AG04449 (cell line): Measurements from ENCODE around the gene ATXN2L.

Experiments used
- CTCF ChIA-PET: fragments of 350-600 bp; formaldehyde crosslinking; extraction: SDS; loops from one replicate; lab custom pipeline; 2021; ENCODE audit warnings: antibody characterized with exemption; lab: Yijun Ruan, JAX
- POLR2A ChIA-PET: fragments of 400-600, 350-600 bp; formaldehyde crosslinking; extraction: SDS; loops from one replicate; lab custom pipeline; 2020; ENCODE audit warnings: antibody characterized with exemption, inconsistent platforms; lab: Yijun Ruan, JAX
- DNase-seq: peaks from one replicate; pipeline ENCODE4 v3.0.0-alpha.2; 2010; ENCODE audit warnings: low read depth, low spot score
- H3K4me3 ChIP-seq: 2 replicates; pipeline ENCODE4 v1.5.1; 2011; ENCODE audit warnings: low read depth, mild to moderate bottlenecking, control low read depth, low read length
- TF ChIP-seq, protein P1 (sequence below): IDR thresholded peaks from one replicate; pipeline ENCODE4 v1.5.1; 2011; ENCODE audit warnings: mild to moderate bottlenecking, moderate library complexity, low read length, control low read depth, inconsistent platforms; ENCODE audit not compliant: insufficient read depth; ENCODE audit errors: missing control alignments

Gene ATXN2L

DNA sequence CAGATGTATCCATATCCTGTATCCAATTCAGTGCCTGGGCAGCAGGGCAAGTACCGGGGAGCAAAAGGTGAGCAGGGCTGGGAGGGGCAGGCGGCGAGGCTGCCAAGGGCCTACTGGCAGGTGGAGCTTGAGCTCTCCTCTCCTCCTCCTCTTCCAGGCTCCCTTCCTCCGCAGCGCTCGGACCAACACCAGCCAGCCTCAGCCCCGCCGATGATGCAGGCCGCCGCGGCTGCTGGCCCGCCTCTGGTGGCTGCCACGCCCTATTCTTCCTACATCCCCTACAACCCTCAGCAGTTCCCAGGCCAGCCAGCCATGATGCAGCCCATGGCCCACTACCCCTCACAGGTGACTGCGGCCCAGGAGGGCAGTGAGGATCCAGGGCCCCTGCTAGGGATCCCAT lies 11.6 kb downstream of the ATXN2L start:
- POLR2A ChIA-PET: interaction anchor here (0.9 to 1.3 kb wide), 2 partner anchors 9 to 12 kb away, joined by 3 to 4 read pairs; partner anchors contain the start of gene TUFM
- no peak overlapping the region for H3K4me3 ChIP-seq
- CTCF ChIA-PET: no interaction called here
- no peak for DNase-seq
- TF ChIP-seq, protein P1, sequence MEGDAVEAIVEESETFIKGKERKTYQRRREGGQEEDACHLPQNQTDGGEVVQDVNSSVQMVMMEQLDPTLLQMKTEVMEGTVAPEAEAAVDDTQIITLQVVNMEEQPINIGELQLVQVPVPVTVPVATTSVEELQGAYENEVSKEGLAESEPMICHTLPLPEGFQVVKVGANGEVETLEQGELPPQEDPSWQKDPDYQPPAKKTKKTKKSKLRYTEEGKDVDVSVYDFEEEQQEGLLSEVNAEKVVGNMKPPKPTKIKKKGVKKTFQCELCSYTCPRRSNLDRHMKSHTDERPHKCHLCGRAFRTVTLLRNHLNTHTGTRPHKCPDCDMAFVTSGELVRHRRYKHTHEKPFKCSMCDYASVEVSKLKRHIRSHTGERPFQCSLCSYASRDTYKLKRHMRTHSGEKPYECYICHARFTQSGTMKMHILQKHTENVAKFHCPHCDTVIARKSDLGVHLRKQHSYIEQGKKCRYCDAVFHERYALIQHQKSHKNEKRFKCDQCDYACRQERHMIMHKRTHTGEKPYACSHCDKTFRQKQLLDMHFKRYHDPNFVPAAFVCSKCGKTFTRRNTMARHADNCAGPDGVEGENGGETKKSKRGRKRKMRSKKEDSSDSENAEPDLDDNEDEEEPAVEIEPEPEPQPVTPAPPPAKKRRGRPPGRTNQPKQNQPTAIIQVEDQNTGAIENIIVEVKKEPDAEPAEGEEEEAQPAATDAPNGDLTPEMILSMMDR: no peak

DNA sequence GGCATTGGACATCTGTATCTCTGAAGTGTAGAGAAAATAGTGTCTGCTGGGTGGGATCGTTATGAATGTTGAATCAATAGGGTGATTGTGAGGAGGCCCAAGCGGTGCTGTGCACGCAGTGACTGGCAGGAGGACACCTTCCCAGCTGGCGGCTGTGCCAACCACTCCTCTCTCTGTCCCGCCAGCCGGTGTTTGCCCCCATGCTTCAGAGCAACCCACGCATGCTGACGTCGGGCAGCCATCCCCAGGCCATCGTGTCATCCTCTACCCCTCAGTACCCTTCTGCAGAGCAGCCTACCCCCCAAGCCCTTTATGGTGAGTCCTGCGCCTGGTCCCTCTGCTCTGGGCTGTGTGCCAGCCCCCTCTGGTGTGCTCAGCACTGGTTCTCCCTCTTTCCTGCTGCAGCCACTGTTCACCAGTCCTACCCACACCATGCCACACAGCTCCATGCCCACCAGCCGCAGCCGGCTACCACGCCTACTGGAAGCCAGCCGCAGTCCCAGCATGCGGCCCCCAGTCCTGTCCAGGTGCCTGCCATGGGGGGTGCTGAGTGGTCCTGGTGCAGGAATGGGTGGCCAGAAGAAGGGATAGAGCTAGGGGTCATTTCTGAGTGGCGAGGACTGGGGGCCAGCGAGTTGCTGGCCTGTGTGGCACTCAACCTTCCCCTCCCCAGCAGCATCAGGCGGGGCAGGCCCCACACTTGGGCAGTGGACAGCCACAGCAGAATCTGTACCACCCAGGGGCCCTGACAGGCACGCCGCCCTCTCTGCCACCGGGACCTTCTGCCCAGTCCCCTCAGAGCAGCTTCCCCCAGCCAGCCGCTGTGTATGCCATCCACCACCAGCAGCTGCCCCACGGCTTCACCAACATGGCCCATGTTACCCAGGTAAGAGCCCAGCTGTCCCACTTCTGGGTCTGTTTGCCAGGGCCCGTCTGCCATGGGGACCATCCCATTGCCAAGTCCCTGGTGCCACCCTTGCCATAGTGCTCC lies 12.4 kb downstream of the ATXN2L start:
- ChIA-PET CTCF (interaction anchor here (1.0 kb wide), 1 partner anchor 8 kb away, joined by 3 read pairs; no protein-coding TSS in a partner anchor), POLR2A (interaction anchor here (0.9 to 2.2 kb wide), 3 partner anchors 8 to 12 kb away, joined by 3 to 10 read pairs (median 4); partner anchors contain the start of gene TUFM)
- TF ChIP-seq, protein P1: no peak
- no peak overlapping the region for H3K4me3 ChIP-seq
- no peak for DNase-seq

DNA sequence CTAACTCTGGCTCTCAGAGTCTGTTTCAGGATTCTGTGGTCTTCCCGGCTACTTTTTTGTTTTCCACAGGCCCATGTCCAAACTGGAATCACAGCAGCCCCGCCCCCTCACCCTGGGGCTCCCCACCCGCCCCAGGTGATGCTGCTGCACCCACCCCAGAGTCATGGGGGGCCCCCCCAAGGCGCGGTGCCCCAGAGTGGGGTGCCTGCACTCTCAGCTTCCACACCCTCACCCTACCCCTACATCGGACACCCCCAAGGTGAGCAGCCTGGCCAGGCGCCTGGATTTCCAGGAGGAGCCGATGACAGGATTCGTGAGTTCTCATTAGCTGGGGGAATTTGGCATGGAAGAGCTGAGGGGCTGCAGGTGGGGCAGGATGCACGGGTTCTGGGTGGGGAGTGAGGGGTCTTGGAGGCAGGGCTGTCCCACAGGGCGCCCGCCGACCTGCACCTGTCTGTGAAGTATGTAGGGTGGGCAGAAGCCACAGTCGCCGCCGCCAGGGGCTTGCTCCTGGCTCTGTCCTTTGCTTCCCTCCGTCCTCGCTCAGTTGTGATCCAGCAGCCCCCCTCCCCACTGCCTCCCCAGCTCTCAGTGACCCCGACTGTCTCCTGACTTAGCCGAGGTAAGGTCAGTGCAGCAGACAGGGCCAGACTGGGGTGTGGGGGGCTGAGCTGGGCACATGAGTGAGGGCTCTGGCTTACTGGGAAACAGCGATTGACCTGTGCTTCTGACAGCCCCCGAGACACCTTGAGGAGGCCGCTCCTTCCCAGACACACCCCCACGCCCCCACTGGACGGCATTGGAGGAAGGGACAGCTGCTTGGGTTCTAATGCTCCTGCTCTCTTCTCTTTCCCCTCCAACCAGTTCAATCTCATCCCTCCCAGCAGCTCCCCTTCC lies 13.3 kb downstream of the ATXN2L start:
- CTCF ChIA-PET: interaction anchor here (1.0 kb wide), 1 partner anchor 9 kb away, joined by 3 read pairs; no protein-coding TSS in a partner anchor
- H3K4me3 ChIP-seq: no peak overlapping the region
- POLR2A ChIA-PET: interaction anchor here (1.2 to 2.2 kb wide), 2 partner anchors 11 to 14 kb away, joined by 4 to 10 read pairs; partner anchors contain the start of gene TUFM
- no peak for DNase-seq
- TF ChIP-seq, protein P1: no peak

DNA sequence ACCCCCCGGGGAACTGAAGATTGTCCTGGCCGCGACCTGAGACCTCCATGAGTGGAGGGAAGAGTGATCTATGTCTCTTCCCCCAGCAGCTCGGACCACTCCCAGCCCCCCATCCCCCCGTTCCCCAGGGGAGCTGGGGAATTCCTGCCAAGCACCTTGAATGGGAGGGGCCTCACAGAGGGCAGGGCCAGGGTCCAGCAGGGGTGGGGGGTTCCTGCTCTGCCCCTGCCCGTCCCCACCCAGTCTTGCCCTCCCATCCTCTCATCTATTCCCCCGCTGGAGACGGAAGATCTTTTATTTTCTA lies 13.9 kb downstream of the ATXN2L start:
- no peak overlapping the region for H3K4me3 ChIP-seq
- no peak for DNase-seq
- TF ChIP-seq, protein P1: no peak
- CTCF ChIA-PET: no interaction called here
- POLR2A ChIA-PET: interaction anchor here (1.2 to 2.2 kb wide), 2 partner anchors 10 to 15 kb away, joined by 4 to 10 read pairs; partner anchors contain the start of gene TUFM

DNA sequence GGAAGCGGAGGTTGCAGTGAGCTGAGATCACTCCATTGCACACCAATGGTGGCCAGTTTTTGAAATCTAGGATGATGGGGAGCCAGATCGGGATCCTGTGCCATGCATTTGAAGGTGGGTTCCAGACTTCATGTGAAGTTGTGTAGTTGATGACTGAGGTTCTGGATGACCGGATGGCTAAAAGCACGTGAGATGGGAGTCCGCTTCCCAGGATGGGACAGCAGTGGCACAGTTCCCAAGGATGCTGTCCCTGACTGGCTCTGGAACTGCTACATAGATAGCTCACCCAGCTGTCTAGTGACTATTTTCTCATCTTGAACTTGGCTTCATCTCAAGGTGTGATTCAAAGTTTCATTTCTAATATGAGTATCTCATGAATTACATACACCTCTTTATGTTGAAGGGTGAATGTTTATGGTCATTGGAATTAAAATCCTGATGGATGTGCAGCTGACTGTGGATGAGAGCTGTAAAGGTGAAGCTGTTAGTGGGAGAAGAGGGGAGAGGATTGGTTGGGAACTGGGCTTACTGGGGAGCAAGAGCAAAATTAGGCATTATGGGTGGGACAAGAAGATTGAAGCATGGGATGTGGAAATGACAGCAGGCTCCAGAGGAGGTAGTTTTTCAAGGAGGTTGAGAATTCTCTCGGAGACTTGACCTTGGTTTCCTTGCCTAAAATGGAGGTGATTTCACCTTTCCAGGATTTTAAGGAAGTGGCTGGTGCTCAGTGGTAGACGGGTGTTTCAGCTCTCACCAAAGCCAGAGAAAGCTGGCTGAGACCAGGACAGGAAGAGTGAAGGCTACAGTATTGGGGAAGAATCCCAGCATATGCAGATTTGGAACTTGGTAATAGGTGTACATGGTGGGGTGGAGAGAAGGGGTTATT lies 15.1 kb downstream of the ATXN2L start:
- no peak overlapping the region for H3K4me3 ChIP-seq
- TF ChIP-seq, protein P1: no peak
- CTCF ChIA-PET: no interaction called here
- DNase-seq: no peak
- POLR2A ChIA-PET: interaction anchor here (1.0 to 2.2 kb wide), 4 partner anchors 7 to 10 kb away, joined by 3 to 10 read pairs (median 3); partner anchors contain the start of gene TUFM
